Naive thymus-derived CD4-positive, alpha-beta T cell (primary cell): ENCODE results near the gene PHF12. TPM values are rescaled to one million over a fixed set of nuclear protein-coding genes. Genes with fewer than 3 reads are reported as not detected.
A peak's percentile ranks its signal among the peaks of the same experiment; 100 is the strongest.
"Not testable (repeated sequence)": the region's sequence is repeated elsewhere in the genome, so short reads cannot be mapped to it uniquely, and the experiment has no call there.

Experiments
- ATAC-seq: fragments of 150-1000 bp; cut with Tn5 transposase; 2 replicates; pipeline ENCODE4 v1.10.0; 2021; ENCODE audit warnings: mild to moderate bottlenecking, moderate library complexity
- CTCF ChIA-PET: fragments of 350-600 bp; sonication (Branson Sonifier 250); formaldehyde crosslinking; loops from one replicate; lab custom pipeline; 2021; ENCODE audit warnings: antibody characterized with exemption; lab: Charles Lee
- POLR2A ChIA-PET: fragments of 350-600 bp; sonication (Branson Sonifier 250); formaldehyde crosslinking; loops from one replicate; lab custom pipeline; 2021; ENCODE audit warnings: antibody characterized with exemption, inconsistent platforms; lab: Charles Lee
- DNase-seq, 9 donors: peaks; one replicate each; pipeline versions ENCODE4 v3.0.0 to v3.0.0-alpha.2; 2020 to 2022; ENCODE audit warnings: mixed read lengths in 1 of 9
- H3K27ac ChIP-seq: one replicate; pipeline ENCODE4 v1.7.0; 2013; ENCODE audit warnings: mild to moderate bottlenecking, low read depth, low read length, moderate library complexity
- H3K27me3 ChIP-seq, 2 donors: one replicate each; pipeline ENCODE4 v1.7.0; 2013; ENCODE audit warnings: low read length in 2 of 2, mild to moderate bottlenecking in 2 of 2, moderate library complexity in 2 of 2; ENCODE audit not compliant: control insufficient read depth in 2 of 2, insufficient read depth in 2 of 2
- H3K36me3 ChIP-seq, 3 experiments: 1 replicate in 2 of 3; 2 replicates in 1 of 3; pipeline ENCODE4 v1.7.0; 2013; ENCODE audit warnings: low read length in 3 of 3, mild to moderate bottlenecking in 3 of 3, moderate library complexity in 1 of 3; ENCODE audit not compliant: insufficient read depth in 3 of 3, control insufficient read depth in 2 of 3
- H3K4me1 ChIP-seq, 2 donors: one replicate each; pipeline ENCODE4 v1.7.0; 2013; ENCODE audit warnings: low read length in 2 of 2, mild to moderate bottlenecking in 2 of 2, moderate library complexity in 1 of 2; ENCODE audit not compliant: control insufficient read depth in 2 of 2, insufficient read depth in 2 of 2
- H3K4me3 ChIP-seq: 2 replicates; pipeline ENCODE4 v1.7.0; 2013; ENCODE audit warnings: mild to moderate bottlenecking, low read length
- H3K9me3 ChIP-seq, 3 experiments: 1 replicate in 2 of 3; 2 replicates in 1 of 3; pipeline ENCODE4 v1.7.0; 2013; ENCODE audit warnings: low read length in 3 of 3; ENCODE audit not compliant: control insufficient read depth in 2 of 3
- H3K27ac Mint-ChIP-seq, 9 donors: one replicate each; pipeline ENCODE4 v1.8.0; 2020 to 2022; ENCODE audit warnings: mixed read lengths in 9 of 9, mild to moderate bottlenecking in 8 of 9, moderate library complexity in 5 of 9, inconsistent platforms in 2 of 9
- H3K27me3 Mint-ChIP-seq, 5 donors: one replicate each; pipeline ENCODE4 v1.8.0; 2021 to 2022; ENCODE audit warnings: mixed read lengths in 5 of 5, mild to moderate bottlenecking in 1 of 5
- H3K36me3 Mint-ChIP-seq, 5 donors: one replicate each; pipeline ENCODE4 v1.8.0; 2020 to 2022; ENCODE audit warnings: mixed read lengths in 5 of 5, mild to moderate bottlenecking in 3 of 5, inconsistent platforms in 1 of 5
- H3K4me1 Mint-ChIP-seq, 7 donors: one replicate each; pipeline ENCODE4 v1.8.0; 2020 to 2022; ENCODE audit warnings: mixed read lengths in 7 of 7, mild to moderate bottlenecking in 3 of 7, inconsistent platforms in 1 of 7
- H3K4me3 Mint-ChIP-seq, 10 donors: one replicate each; pipeline ENCODE4 v1.8.0; 2020 to 2022; ENCODE audit warnings: mild to moderate bottlenecking in 10 of 10, mixed read lengths in 10 of 10, moderate library complexity in 6 of 10, inconsistent platforms in 2 of 10
- H3K9me3 Mint-ChIP-seq, 11 donors: one replicate each; pipeline ENCODE4 v1.8.0; 2020 to 2022; ENCODE audit warnings: mixed read lengths in 11 of 11, mild to moderate bottlenecking in 4 of 11, inconsistent platforms in 1 of 11, moderate library complexity in 1 of 11
- intact Hi-C, 2 donors: fragments of 100-400 bp; cut with micrococcal nuclease; formaldehyde crosslinking; loops; one replicate each; pipeline ENCODE4 v1.15.1; 2023
- polyA plus RNA-seq, 2 donors: library from polyadenylated mRNA; unstranded; fragments of 300-500 nt; fragmentation: Illumina TruSeq; gene quantifications; one replicate each; pipeline ENCODE4 v1.2.3, GENCODE V29; 2021
- total RNA-seq, 6 experiments: library from RNA in 5 of 6; stranded (reverse) in 5 of 6; gene quantifications; 1 replicate in 5 of 6; 2 replicates in 1 of 6; pipeline ENCODE4 v1.2.3 and lab custom pipeline; 2021 to 2026

The PHF12 gene
- total and polyA plus RNA-seq, 7 experiments from 2014 or later, result 6.2 to 162 (median 129) TPM

- no peaks in the 10 kb centered on the region for H3K27me3 ChIP-seq
- intact Hi-C loops, result no loop called here
- no peaks in the 10 kb centered on the region for H3K9me3 ChIP-seq
- CTCF ChIA-PET, result interaction anchor here (0.9 kb wide), 1 partner anchor 118 kb away, joined by 4 read pairs; no protein-coding TSS in a partner anchor
- no peak overlapping the region for H3K4me3 ChIP-seq
- ATAC-seq (no peak), DNase-seq (no peak)
- H3K27ac Mint-ChIP-seq, result no peak overlapping the region
- H3K27me3 Mint-ChIP-seq, result no peaks in the 10 kb centered on the region
- peaks cover 10 to 87% (median 48%) of the 10 kb centered on the region in 3 experiments for H3K36me3 ChIP-seq
- H3K4me1 Mint-ChIP-seq, result peaks cover 0 to 15% (median 11%) of the 10 kb centered on the region in 7 donors
- POLR2A ChIA-PET, result interaction anchor here (0.8 to 2.0 kb wide), 4 partner anchors 10 to 16 kb away, joined by 3 to 9 read pairs (median 6); partner anchors contain the start of gene FLOT2
- no peak overlapping the region for H3K27ac ChIP-seq
- no peaks in the 10 kb centered on the region for H3K9me3 Mint-ChIP-seq
- no peak overlapping the region for H3K4me3 Mint-ChIP-seq
- no peaks in the 10 kb centered on the region for H3K4me1 ChIP-seq
- H3K36me3 Mint-ChIP-seq, result peaks cover 13 to 55% (median 25%) of the 10 kb centered on the region in 5 donors
Observed at GRCh38 chr17:28881533-28882056, 69.7 kb downstream of the PHF12 start.

- Histone ChIP-seq H3K27me3 (no peaks in the 10 kb centered on the region), H3K9me3 (no peaks in the 10 kb centered on the region), H3K4me3 (no peak overlapping the region), H3K27ac (no peak overlapping the region), H3K36me3 (peaks cover 10 to 77% (median 46%) of the 10 kb centered on the region in 3 experiments), H3K4me1 (no peaks in the 10 kb centered on the region)
- ChIA-PET CTCF (interaction anchor here (0.8 to 2.6 kb wide), 2 partner anchors 17 to 118 kb away, joined by 3 to 11 read pairs; no protein-coding TSS in a partner anchor), POLR2A (no interaction called here)
- ATAC-seq, result no peak
- Mint-ChIP-seq H3K4me3 (no peak overlapping the region), H3K27me3 (no peaks in the 10 kb centered on the region), H3K4me1 (peaks cover 0 to 15% (median 9%) of the 10 kb centered on the region in 7 donors), H3K9me3 (no peaks in the 10 kb centered on the region), H3K36me3 (peaks cover 13 to 54% (median 25%) of the 10 kb centered on the region in 5 donors), H3K27ac (no peak overlapping the region)
- DNase-seq, result no peak
- intact Hi-C loops, result no loop called here
Observed at GRCh38 chr17:28880572-28880945, 70.8 kb downstream of the PHF12 start.

- H3K27ac Mint-ChIP-seq, result peak overlapping the region in 3 of 9 donors; percentile 56 to 76 (median 68)
- DNase-seq (no peak), ATAC-seq (no peak)
- Histone ChIP-seq H3K27ac (no peak overlapping the region), H3K4me1 (no peaks in the 10 kb centered on the region), H3K9me3 (no peaks in the 10 kb centered on the region), H3K27me3 (no peaks in the 10 kb centered on the region), H3K4me3 (no peak overlapping the region), H3K36me3 (peaks cover 10 to 71% (median 40%) of the 10 kb centered on the region in 3 experiments)
- H3K36me3 Mint-ChIP-seq, result peaks cover 10 to 49% (median 25%) of the 10 kb centered on the region in 5 donors
- ChIA-PET CTCF (interaction anchor here (0.6 to 2.6 kb wide), 3 partner anchors 17 to 124 kb away, joined by 3 to 11 read pairs (median 3); no protein-coding TSS in a partner anchor), POLR2A (no interaction called here)
- no peaks in the 10 kb centered on the region for H3K9me3 Mint-ChIP-seq
- H3K27me3 Mint-ChIP-seq, result no peaks in the 10 kb centered on the region
- H3K4me3 Mint-ChIP-seq, result no peak overlapping the region
- intact Hi-C loops, result no loop called here
- peaks cover 0 to 13% (median 5%) of the 10 kb centered on the region in 7 donors for H3K4me1 Mint-ChIP-seq
Observed at GRCh38 chr17:28879886-28880571, 71.3 kb downstream of the PHF12 start.

GRCh38 chr17:28878981-28879380 is 72.3 kb downstream of the PHF12 start:
- Mint-ChIP-seq H3K27me3 (no peaks in the 10 kb centered on the region), H3K9me3 (no peaks in the 10 kb centered on the region), H3K4me3 (no peak overlapping the region), H3K36me3 (peaks cover 7 to 45% (median 23%) of the 10 kb centered on the region in 5 donors), H3K27ac (peak overlapping the region in 1 of 9 donors; percentile 21), H3K4me1 (peaks cover 0 to 9% (median 0%) of the 10 kb centered on the region in 7 donors)
- CTCF ChIA-PET, result interaction anchor here (2.6 kb wide), 1 partner anchor 116 kb away, joined by 11 read pairs; no protein-coding TSS in a partner anchor
- Histone ChIP-seq H3K9me3 (no peaks in the 10 kb centered on the region), H3K27ac (no peak overlapping the region), H3K36me3 (peaks cover 10 to 61% (median 40%) of the 10 kb centered on the region in 3 experiments), H3K27me3 (no peaks in the 10 kb centered on the region), H3K4me1 (no peaks in the 10 kb centered on the region), H3K4me3 (no peak overlapping the region)
- peak in 1 of 9 donors; percentile 6 for DNase-seq
- intact Hi-C loops, result no loop called here
- POLR2A ChIA-PET, result interaction anchor here (0.8 kb wide), 1 partner anchor 14 kb away, joined by 3 read pairs; no protein-coding TSS in a partner anchor
- no peak for ATAC-seq

GRCh38 chr17:28878158-28878910 is 73.0 kb downstream of the PHF12 start:
- POLR2A ChIA-PET, result interaction anchor here (0.8 to 1.0 kb wide), 2 partner anchors 15 to 20 kb away, joined by 3 to 4 read pairs; partner anchors contain the start of gene FLOT2
- CTCF ChIA-PET, result interaction anchor here (0.6 to 2.6 kb wide), 2 partner anchors 116 to 151 kb away, joined by 5 to 11 read pairs; no protein-coding TSS in a partner anchor

DNA sequence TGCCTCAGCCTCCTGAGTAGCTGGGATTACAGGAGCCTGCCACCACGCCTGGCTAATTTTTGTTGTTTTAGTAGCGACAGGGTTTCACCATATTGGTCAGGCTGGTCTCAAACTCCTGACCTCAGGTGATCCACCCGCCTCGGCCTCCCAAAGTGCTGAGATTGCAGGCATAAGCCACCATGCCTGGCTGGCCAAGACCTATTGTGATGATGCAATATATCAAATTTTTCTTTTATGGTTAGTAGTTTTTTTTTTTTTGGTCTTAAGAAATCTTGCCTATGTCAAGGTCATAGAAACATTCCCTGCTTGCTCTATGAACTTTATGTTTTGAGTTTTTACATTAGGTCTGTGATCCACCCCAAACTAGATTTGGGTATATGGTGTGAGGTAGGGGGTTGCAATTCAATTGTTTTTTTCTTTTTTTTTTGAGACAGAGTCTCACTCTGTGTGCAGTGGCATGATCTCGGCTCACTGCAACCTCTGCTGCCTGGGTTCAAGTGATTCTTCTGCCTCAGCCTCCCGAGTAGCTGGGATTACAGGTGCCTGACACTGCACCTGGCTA is 74.1 kb downstream of the PHF12 start:
- DNase-seq, H3K4me1 Mint-ChIP-seq, H3K27me3 ChIP-seq, H3K27ac ChIP-seq, CTCF ChIA-PET, H3K4me3 ChIP-seq, H3K9me3 Mint-ChIP-seq, intact Hi-C loops, H3K27ac Mint-ChIP-seq, H3K4me3 Mint-ChIP-seq, H3K9me3 ChIP-seq, H3K4me1 ChIP-seq, H3K27me3 Mint-ChIP-seq, ATAC-seq: not testable (repeated sequence)
- peaks cover 5 to 43% (median 31%) of the 10 kb centered on the region in 3 experiments for H3K36me3 ChIP-seq
- POLR2A ChIA-PET, result interaction anchor here (0.7 to 1.0 kb wide), 2 partner anchors 21 to 52 kb away, joined by 3 to 4 read pairs; partner anchors contain the start of gene FLOT2
- H3K36me3 Mint-ChIP-seq, result peaks cover 7 to 35% (median 22%) of the 10 kb centered on the region in 5 donors

More at GRCh38 chr17:28878158-28878910, 73.0 kb downstream of the PHF12 start:
- H3K4me1 Mint-ChIP-seq, result peaks cover 0 to 8% (median 0%) of the 10 kb centered on the region in 7 donors
- H3K4me3 Mint-ChIP-seq, result no peak overlapping the region
- H3K27ac Mint-ChIP-seq, result peak overlapping the region in 3 of 9 donors; percentile 21 to 25 (median 22)
- H3K9me3 Mint-ChIP-seq, result no peaks in the 10 kb centered on the region
- Histone ChIP-seq H3K36me3 (peaks cover 10 to 55% (median 36%) of the 10 kb centered on the region in 3 experiments), H3K4me1 (no peaks in the 10 kb centered on the region), H3K27ac (no peak overlapping the region), H3K4me3 (no peak overlapping the region), H3K9me3 (no peaks in the 10 kb centered on the region), H3K27me3 (no peaks in the 10 kb centered on the region)
- intact Hi-C loops, result no loop called here
- peaks cover 7 to 45% (median 23%) of the 10 kb centered on the region in 5 donors for H3K36me3 Mint-ChIP-seq
- H3K27me3 Mint-ChIP-seq, result no peaks in the 10 kb centered on the region
- ATAC-seq (no peak), DNase-seq (no peak)
